ENCODE data around the gene TTLL9. TPM values are rescaled to one million over a fixed set of nuclear protein-coding genes. Genes with fewer than 3 reads are reported as not detected.
"Not testable (repeated sequence)": the region's sequence is repeated elsewhere in the genome, so short reads cannot be mapped to it uniquely, and the experiment has no call there.

TTLL9 gene
- total RNA-seq, 6 experiments from 2014 or later: not detected

GRCh38 chr20:31824554-31825313, 45.7 kb upstream of the TTLL9 start:
- Mint-ChIP-seq H3K4me3 (no peak overlapping the region), H3K27me3 (ENCODE audit: insufficient read depth) (peaks cover 6% of the 10 kb centered on the region), H3K36me3 (ENCODE audit: low read depth) (no peaks in the 10 kb centered on the region), H3K9me3 (no peaks in the 10 kb centered on the region), H3K4me1 (ENCODE audit: low read depth) (peaks cover 7% of the 10 kb centered on the region), H3K27ac (no peak overlapping the region)
- no peak for TF ChIP-seq CTCF (IDR thresholded peaks at IDR 0.05)
- DNase-seq: no peak

GRCh38 chr20:31826074-31826473, 44.4 kb upstream of the TTLL9 start:
- Mint-ChIP-seq H3K27me3 (ENCODE audit: insufficient read depth) (peaks cover 5% of the 10 kb centered on the region), H3K9me3 (no peaks in the 10 kb centered on the region), H3K36me3 (ENCODE audit: low read depth) (no peaks in the 10 kb centered on the region), H3K27ac (no peak overlapping the region), H3K4me1 (ENCODE audit: low read depth) (peaks cover 7% of the 10 kb centered on the region), H3K4me3 (no peak overlapping the region)
- DNase-seq: no peak
- TF ChIP-seq CTCF (IDR thresholded peaks at IDR 0.05): no peak

GRCh38 chr20:31827059-31827458, 43.4 kb upstream of the TTLL9 start:
- Mint-ChIP-seq H3K36me3 (ENCODE audit: low read depth) (no peaks in the 10 kb centered on the region), H3K4me1 (ENCODE audit: low read depth) (peaks cover 7% of the 10 kb centered on the region), H3K27me3 (ENCODE audit: insufficient read depth) (peaks cover 5% of the 10 kb centered on the region), H3K27ac (no peak overlapping the region), H3K9me3 (no peaks in the 10 kb centered on the region), H3K4me3 (no peak overlapping the region)
- TF ChIP-seq CTCF (IDR thresholded peaks at IDR 0.05): no peak
- DNase-seq: no peak

GRCh38 chr20:31828016-31828415, 42.4 kb upstream of the TTLL9 start:
- H3K36me3 Mint-ChIP-seq (ENCODE audit: low read depth); H3K4me1 Mint-ChIP-seq (ENCODE audit: low read depth); H3K9me3 Mint-ChIP-seq; H3K4me3 Mint-ChIP-seq; H3K27ac Mint-ChIP-seq; DNase-seq; H3K27me3 Mint-ChIP-seq (ENCODE audit: insufficient read depth): not testable (repeated sequence)

GRCh38 chr20:31829731-31830130, 40.7 kb upstream of the TTLL9 start:
- peaks cover 5% of the 10 kb centered on the region for H3K27me3 Mint-ChIP-seq (ENCODE audit: insufficient read depth)
- H3K4me3 Mint-ChIP-seq: no peak overlapping the region
- no peaks in the 10 kb centered on the region for H3K9me3 Mint-ChIP-seq
- no peak for DNase-seq
- no peaks in the 10 kb centered on the region for H3K4me1 Mint-ChIP-seq (ENCODE audit: low read depth)
- TF ChIP-seq CTCF (IDR thresholded peaks at IDR 0.05): no peak
- H3K27ac Mint-ChIP-seq: no peak overlapping the region
- H3K36me3 Mint-ChIP-seq (ENCODE audit: low read depth): no peaks in the 10 kb centered on the region

- peaks cover 5% of the 10 kb centered on the region for H3K27me3 Mint-ChIP-seq (ENCODE audit: insufficient read depth)
- no peak for DNase-seq
- H3K36me3 Mint-ChIP-seq (ENCODE audit: low read depth): no peaks in the 10 kb centered on the region
- H3K4me3 Mint-ChIP-seq: no peak overlapping the region
- H3K9me3 Mint-ChIP-seq: no peaks in the 10 kb centered on the region
- H3K27ac Mint-ChIP-seq: no peak overlapping the region
- H3K4me1 Mint-ChIP-seq (ENCODE audit: low read depth): no peaks in the 10 kb centered on the region
- TF ChIP-seq CTCF (IDR thresholded peaks at IDR 0.05): no peak
Measured at GRCh38 chr20:31830406-31830981, 39.9 kb upstream of the TTLL9 start.
